ENCODE measurements around the gene ADTRP. TPM values are rescaled to one million over a fixed set of nuclear protein-coding genes. Genes with fewer than 3 reads are reported as not detected.
"Not testable (repeated sequence)": the region's sequence is repeated elsewhere in the genome, so short reads cannot be mapped to it uniquely, and the experiment has no call there.

ADTRP gene
- polyA plus RNA-seq, 2 donors: 0.31 to 0.35 TPM

GRCh38 chr6:11692451-11693376 is 85.9 kb downstream of the ADTRP start:
- Histone ChIP-seq H3K27ac (ENCODE audit: low read depth in 2 of 2, low read length in 1 of 2) (no peak overlapping the region), H3K4me1 (ENCODE audit: control insufficient read depth in 2 of 2, insufficient read depth in 2 of 2, low read length in 1 of 2) (no peaks in the 10 kb centered on the region), H3K9me3 (ENCODE audit: control insufficient read depth in 2 of 2, insufficient read depth in 1 of 2, low read depth in 1 of 2, low read length in 1 of 2) (no peaks in the 10 kb centered on the region), H3K27me3 (ENCODE audit: control insufficient read depth in 1 of 2, insufficient read depth in 2 of 2, low read length in 2 of 2) (no peaks in the 10 kb centered on the region), H3K4me3 (ENCODE audit: low read depth in 1 of 2, low read length in 2 of 2) (no peak overlapping the region), H3K36me3 (ENCODE audit: control insufficient read depth in 2 of 2, insufficient read depth in 2 of 2, low read length in 1 of 2) (no peaks in the 10 kb centered on the region)
- 81 to 87% methylated on average over 4 of the region's 4 CpGs for WGBS, 2 donors

DNA sequence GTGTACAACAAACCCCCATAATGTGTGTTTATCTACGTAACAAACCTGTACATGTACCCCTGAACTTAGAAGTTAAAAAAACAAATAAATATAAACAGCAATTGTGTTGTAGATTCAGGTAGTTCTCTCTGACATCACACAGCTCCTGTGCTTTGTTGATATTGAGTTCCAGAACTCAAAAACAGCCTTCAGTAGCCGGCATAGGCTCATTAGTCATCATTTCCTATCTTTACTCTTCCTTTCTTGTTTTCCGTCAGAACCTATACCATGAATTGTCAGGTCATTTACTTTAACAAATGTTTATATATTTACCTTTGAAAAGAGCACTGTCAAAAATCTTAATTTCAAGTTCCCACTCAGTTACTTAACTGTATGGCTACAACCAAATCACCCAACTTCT is 88.8 kb downstream of the ADTRP start:
- WGBS, 2 donors: 85 to 88% methylated on average over 3 of the region's 3 CpGs
- Histone ChIP-seq H3K27ac (ENCODE audit: low read depth in 2 of 2, low read length in 1 of 2) (no peak overlapping the region), H3K36me3 (ENCODE audit: control insufficient read depth in 2 of 2, insufficient read depth in 2 of 2, low read length in 1 of 2) (no peaks in the 10 kb centered on the region), H3K27me3 (ENCODE audit: control insufficient read depth in 1 of 2, insufficient read depth in 2 of 2, low read length in 2 of 2) (no peaks in the 10 kb centered on the region), H3K4me1 (ENCODE audit: control insufficient read depth in 2 of 2, insufficient read depth in 2 of 2, low read length in 1 of 2) (no peaks in the 10 kb centered on the region), H3K9me3 (ENCODE audit: control insufficient read depth in 2 of 2, insufficient read depth in 1 of 2, low read depth in 1 of 2, low read length in 1 of 2) (no peaks in the 10 kb centered on the region), H3K4me3 (ENCODE audit: low read depth in 1 of 2, low read length in 2 of 2) (no peak overlapping the region)

GRCh38 chr6:11689400-11689799 is 89.2 kb downstream of the ADTRP start:
- H3K27me3 ChIP-seq (ENCODE audit: control insufficient read depth in 1 of 2, insufficient read depth in 2 of 2, low read length in 2 of 2); H3K27ac ChIP-seq (ENCODE audit: low read depth in 2 of 2, low read length in 1 of 2); H3K4me1 ChIP-seq (ENCODE audit: control insufficient read depth in 2 of 2, insufficient read depth in 2 of 2, low read length in 1 of 2); H3K9me3 ChIP-seq (ENCODE audit: control insufficient read depth in 2 of 2, insufficient read depth in 1 of 2, low read depth in 1 of 2, low read length in 1 of 2); H3K36me3 ChIP-seq (ENCODE audit: control insufficient read depth in 2 of 2, insufficient read depth in 2 of 2, low read length in 1 of 2); H3K4me3 ChIP-seq (ENCODE audit: low read depth in 1 of 2, low read length in 2 of 2): not testable (repeated sequence)
- 97 to 100% methylated on average over 1 of the region's 1 CpG for WGBS, 2 donors

DNA sequence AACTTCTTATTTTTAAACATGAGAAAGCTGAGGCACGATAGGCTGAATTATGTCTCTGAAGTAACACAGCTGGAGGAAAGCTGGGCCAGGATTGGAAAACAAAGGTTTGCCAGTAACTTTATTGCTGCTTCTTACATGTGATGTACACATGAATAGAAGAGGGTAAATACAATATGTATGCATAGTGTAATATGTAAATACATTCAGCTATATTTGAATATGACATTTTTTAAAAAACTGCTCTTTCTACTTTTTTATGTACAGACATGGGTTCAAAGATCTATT is 90.2 kb downstream of the ADTRP start:
- no peaks in the 10 kb centered on the region for H3K4me1 ChIP-seq (ENCODE audit: control insufficient read depth in 2 of 2, insufficient read depth in 2 of 2, low read length in 1 of 2)
- WGBS, 2 donors: 69 to 87% methylated on average over 1 of the region's 1 CpG
- H3K27me3 ChIP-seq (ENCODE audit: control insufficient read depth in 1 of 2, insufficient read depth in 2 of 2, low read length in 2 of 2): no peaks in the 10 kb centered on the region
- H3K36me3 ChIP-seq (ENCODE audit: control insufficient read depth in 2 of 2, insufficient read depth in 2 of 2, low read length in 1 of 2): no peaks in the 10 kb centered on the region
- no peaks in the 10 kb centered on the region for H3K9me3 ChIP-seq (ENCODE audit: control insufficient read depth in 2 of 2, insufficient read depth in 1 of 2, low read depth in 1 of 2, low read length in 1 of 2)
- H3K4me3 ChIP-seq (ENCODE audit: low read depth in 1 of 2, low read length in 2 of 2): no peak overlapping the region
- no peak overlapping the region for H3K27ac ChIP-seq (ENCODE audit: low read depth in 2 of 2, low read length in 1 of 2)

DNA sequence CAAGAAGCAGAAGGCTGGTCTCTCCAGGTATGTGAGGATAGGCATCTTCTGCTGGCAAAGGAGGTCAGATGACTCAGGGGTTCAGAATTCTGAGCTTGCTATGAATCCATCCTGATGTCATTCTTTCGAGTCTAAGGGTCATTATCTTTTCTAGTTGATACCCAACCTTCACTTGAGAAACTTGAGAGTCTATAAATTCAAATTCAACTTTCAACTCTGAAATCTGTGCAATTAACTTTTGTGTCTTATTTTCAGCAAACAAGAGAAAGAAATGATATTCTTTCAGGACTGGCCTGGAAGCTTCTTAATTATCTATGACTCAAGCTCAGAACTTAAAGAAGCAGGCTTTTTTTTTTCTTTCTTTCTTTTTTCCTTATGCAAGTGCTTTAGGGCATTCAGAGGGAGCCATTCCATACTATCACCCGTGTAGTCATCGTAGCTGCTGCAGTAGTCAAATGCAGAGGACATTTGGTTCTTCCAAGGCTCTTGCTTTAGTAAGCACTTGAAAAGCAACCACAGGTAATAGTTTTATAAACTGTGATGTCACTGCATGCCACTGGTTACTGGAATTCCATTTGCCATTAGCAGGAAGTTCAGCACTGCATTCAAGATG is 93.0 kb downstream of the ADTRP start:
- Histone ChIP-seq H3K27me3 (ENCODE audit: control insufficient read depth in 1 of 2, insufficient read depth in 2 of 2, low read length in 2 of 2) (no peaks in the 10 kb centered on the region), H3K36me3 (ENCODE audit: control insufficient read depth in 2 of 2, insufficient read depth in 2 of 2, low read length in 1 of 2) (no peaks in the 10 kb centered on the region), H3K9me3 (ENCODE audit: control insufficient read depth in 2 of 2, insufficient read depth in 1 of 2, low read depth in 1 of 2, low read length in 1 of 2) (no peaks in the 10 kb centered on the region), H3K27ac (ENCODE audit: low read depth in 2 of 2, low read length in 1 of 2) (no peak overlapping the region), H3K4me1 (ENCODE audit: control insufficient read depth in 2 of 2, insufficient read depth in 2 of 2, low read length in 1 of 2) (no peaks in the 10 kb centered on the region), H3K4me3 (ENCODE audit: low read depth in 1 of 2, low read length in 2 of 2) (no peak overlapping the region)
- WGBS, 2 donors: 53 to 62% methylated on average over 3 of the region's 3 CpGs

GRCh38 chr6:11684901-11685480 is 93.6 kb downstream of the ADTRP start:
- H3K36me3 ChIP-seq (ENCODE audit: control insufficient read depth in 2 of 2, insufficient read depth in 2 of 2, low read length in 1 of 2): no peaks in the 10 kb centered on the region
- no peaks in the 10 kb centered on the region for H3K27me3 ChIP-seq (ENCODE audit: control insufficient read depth in 1 of 2, insufficient read depth in 2 of 2, low read length in 2 of 2)
- H3K4me1 ChIP-seq (ENCODE audit: control insufficient read depth in 2 of 2, insufficient read depth in 2 of 2, low read length in 1 of 2): no peaks in the 10 kb centered on the region
- no peak overlapping the region for H3K4me3 ChIP-seq (ENCODE audit: low read depth in 1 of 2, low read length in 2 of 2)
- 77 to 78% methylated on average over 4 of the region's 4 CpGs for WGBS, 2 donors
- no peak overlapping the region for H3K27ac ChIP-seq (ENCODE audit: low read depth in 2 of 2, low read length in 1 of 2)
- H3K9me3 ChIP-seq (ENCODE audit: control insufficient read depth in 2 of 2, insufficient read depth in 1 of 2, low read depth in 1 of 2, low read length in 1 of 2): no peaks in the 10 kb centered on the region

GRCh38 chr6:11683871-11684270 is 94.7 kb downstream of the ADTRP start:
- Histone ChIP-seq H3K4me3 (ENCODE audit: low read depth in 1 of 2, low read length in 2 of 2) (no peak overlapping the region), H3K4me1 (ENCODE audit: control insufficient read depth in 2 of 2, insufficient read depth in 2 of 2, low read length in 1 of 2) (no peaks in the 10 kb centered on the region), H3K36me3 (ENCODE audit: control insufficient read depth in 2 of 2, insufficient read depth in 2 of 2, low read length in 1 of 2) (no peaks in the 10 kb centered on the region), H3K27me3 (ENCODE audit: control insufficient read depth in 1 of 2, insufficient read depth in 2 of 2, low read length in 2 of 2) (no peaks in the 10 kb centered on the region), H3K9me3 (ENCODE audit: control insufficient read depth in 2 of 2, insufficient read depth in 1 of 2, low read depth in 1 of 2, low read length in 1 of 2) (no peaks in the 10 kb centered on the region), H3K27ac (ENCODE audit: low read depth in 2 of 2, low read length in 1 of 2) (no peak overlapping the region)
- WGBS, 2 donors: 94 to 97% methylated on average over 2 of the region's 2 CpGs

DNA sequence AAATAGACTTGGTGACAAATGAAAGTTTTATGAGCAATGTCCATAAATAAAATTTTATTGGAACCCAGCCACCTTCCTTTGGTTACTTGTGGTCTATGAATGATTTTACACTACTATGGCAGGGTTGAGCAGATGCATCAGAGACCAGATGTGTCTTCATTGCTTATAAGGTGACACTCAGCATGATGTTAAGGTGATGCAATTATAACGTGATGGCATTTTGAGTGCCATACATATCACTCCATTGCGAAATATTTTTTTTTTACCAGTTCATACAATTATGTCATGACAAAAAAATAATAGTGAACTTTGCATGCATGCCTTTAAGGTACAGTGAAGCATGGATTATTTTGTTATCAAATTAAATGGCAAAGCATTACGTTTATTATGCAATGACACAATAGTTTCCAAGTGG is 96.0 kb downstream of the ADTRP start:
- Histone ChIP-seq H3K27me3 (ENCODE audit: control insufficient read depth in 1 of 2, insufficient read depth in 2 of 2, low read length in 2 of 2) (no peaks in the 10 kb centered on the region), H3K36me3 (ENCODE audit: control insufficient read depth in 2 of 2, insufficient read depth in 2 of 2, low read length in 1 of 2) (no peaks in the 10 kb centered on the region), H3K4me1 (ENCODE audit: control insufficient read depth in 2 of 2, insufficient read depth in 2 of 2, low read length in 1 of 2) (no peaks in the 10 kb centered on the region), H3K4me3 (ENCODE audit: low read depth in 1 of 2, low read length in 2 of 2) (no peak overlapping the region), H3K27ac (ENCODE audit: low read depth in 2 of 2, low read length in 1 of 2) (no peak overlapping the region), H3K9me3 (ENCODE audit: control insufficient read depth in 2 of 2, insufficient read depth in 1 of 2, low read depth in 1 of 2, low read length in 1 of 2) (no peaks in the 10 kb centered on the region)
- WGBS, 2 donors: 66 to 73% methylated on average over 3 of the region's 3 CpGs

- WGBS, 2 donors: 74 to 81% methylated on average over 2 of the region's 2 CpGs
- Histone ChIP-seq H3K27ac (ENCODE audit: low read depth in 2 of 2, low read length in 1 of 2) (no peak overlapping the region), H3K27me3 (ENCODE audit: control insufficient read depth in 1 of 2, insufficient read depth in 2 of 2, low read length in 2 of 2) (no peaks in the 10 kb centered on the region), H3K9me3 (ENCODE audit: control insufficient read depth in 2 of 2, insufficient read depth in 1 of 2, low read depth in 1 of 2, low read length in 1 of 2) (no peaks in the 10 kb centered on the region), H3K4me1 (ENCODE audit: control insufficient read depth in 2 of 2, insufficient read depth in 2 of 2, low read length in 1 of 2) (no peaks in the 10 kb centered on the region), H3K4me3 (ENCODE audit: low read depth in 1 of 2, low read length in 2 of 2) (no peak overlapping the region), H3K36me3 (ENCODE audit: control insufficient read depth in 2 of 2, insufficient read depth in 2 of 2, low read length in 1 of 2) (no peaks in the 10 kb centered on the region)
Measured at GRCh38 chr6:11681770-11682169, 96.8 kb downstream of the ADTRP start.

All from esophagus (tissue), 2 donors.